Muscle layer of duodenum (tissue), 2 donors: ENCODE results near the gene NDST1.

Experiments
- H3K27ac ChIP-seq: one replicate; pipeline ENCODE4 v1.7.0; 2013; ENCODE audit warnings: mild to moderate bottlenecking, low read length
- H3K27me3 ChIP-seq: one replicate; pipeline ENCODE4 v1.7.0; 2013; ENCODE audit warnings: low read depth, mild to moderate bottlenecking, control low read depth, low read length
- H3K36me3 ChIP-seq, 2 donors: one replicate each; pipeline ENCODE4 v1.7.0; 2013; ENCODE audit warnings: low read length in 2 of 2, control low read depth in 1 of 2, mild to moderate bottlenecking in 1 of 2; ENCODE audit not compliant: insufficient read depth in 2 of 2, control insufficient read depth in 1 of 2
- H3K4me1 ChIP-seq, 2 donors: one replicate each; pipeline ENCODE4 v1.7.0; 2013; ENCODE audit warnings: low read length in 2 of 2, mild to moderate bottlenecking in 2 of 2, control low read depth in 1 of 2, moderate library complexity in 1 of 2; ENCODE audit not compliant: insufficient read depth in 2 of 2, control insufficient read depth in 1 of 2
- H3K4me3 ChIP-seq, 2 donors: one replicate each; pipeline ENCODE4 v1.7.0; 2013; ENCODE audit warnings: low read length in 2 of 2, low read depth in 1 of 2, mild to moderate bottlenecking in 1 of 2
- H3K9me3 ChIP-seq, 2 donors: one replicate each; pipeline ENCODE4 v1.7.0; 2013; ENCODE audit warnings: low read length in 2 of 2, control low read depth in 1 of 2, mild to moderate bottlenecking in 1 of 2; ENCODE audit not compliant: control insufficient read depth in 1 of 2
- donor health status: healthy.

NDST1 gene

DNA sequence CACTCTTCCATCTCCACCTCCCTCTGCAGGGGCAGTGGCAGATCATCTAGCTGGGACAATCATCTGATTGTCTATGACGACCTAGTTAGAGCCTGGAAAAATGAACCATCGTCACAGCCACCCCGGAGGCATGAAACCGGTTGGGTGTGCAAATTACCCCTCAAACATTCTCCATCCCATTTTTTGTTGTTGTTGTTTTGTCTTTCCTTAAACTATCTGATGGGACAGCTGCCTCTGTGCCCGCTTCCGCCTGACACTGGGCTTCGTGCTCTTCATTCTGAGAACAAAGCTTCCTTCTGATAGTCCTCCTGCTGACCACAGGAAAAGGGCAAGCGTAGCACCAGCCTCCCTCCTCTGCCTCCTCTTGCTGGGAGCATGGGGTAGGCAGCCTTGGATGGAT lies 7.0 kb upstream of the NDST1 start:
- Histone ChIP-seq H3K9me3 (no peaks in the 10 kb centered on the region), H3K36me3 (peaks cover 0 to 4% of the 10 kb centered on the region in 2 donors), H3K4me1 (peaks cover 33 to 85% of the 10 kb centered on the region in 2 donors), H3K27ac (no peak overlapping the region), H3K4me3 (no peak overlapping the region), H3K27me3 (no peaks in the 10 kb centered on the region)

DNA sequence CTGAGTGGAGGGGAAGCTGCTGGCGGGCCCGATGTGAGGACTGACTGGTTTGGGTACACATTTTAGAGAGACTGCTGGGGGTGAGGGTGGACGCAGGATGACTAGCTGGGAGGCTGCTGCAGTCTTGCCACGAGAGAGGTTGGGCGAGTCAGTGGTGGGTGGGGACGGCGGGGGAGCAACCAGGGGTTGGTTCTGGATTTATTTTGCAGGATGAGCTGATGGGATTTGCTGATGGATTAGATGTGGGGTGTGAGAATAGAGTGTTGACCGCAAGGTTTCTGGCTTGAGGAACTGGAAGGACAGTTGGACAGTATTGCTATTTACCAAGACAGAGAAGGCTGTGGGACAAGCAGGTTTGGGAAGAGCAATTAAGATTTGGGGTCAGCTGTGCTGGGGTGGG lies 5.8 kb upstream of the NDST1 start:
- Histone ChIP-seq H3K4me3 (no peak overlapping the region), H3K27me3 (no peaks in the 10 kb centered on the region), H3K27ac (no peak overlapping the region), H3K36me3 (peaks cover 0 to 4% of the 10 kb centered on the region in 2 donors), H3K9me3 (no peaks in the 10 kb centered on the region), H3K4me1 (peaks cover 39 to 89% of the 10 kb centered on the region in 2 donors)

DNA sequence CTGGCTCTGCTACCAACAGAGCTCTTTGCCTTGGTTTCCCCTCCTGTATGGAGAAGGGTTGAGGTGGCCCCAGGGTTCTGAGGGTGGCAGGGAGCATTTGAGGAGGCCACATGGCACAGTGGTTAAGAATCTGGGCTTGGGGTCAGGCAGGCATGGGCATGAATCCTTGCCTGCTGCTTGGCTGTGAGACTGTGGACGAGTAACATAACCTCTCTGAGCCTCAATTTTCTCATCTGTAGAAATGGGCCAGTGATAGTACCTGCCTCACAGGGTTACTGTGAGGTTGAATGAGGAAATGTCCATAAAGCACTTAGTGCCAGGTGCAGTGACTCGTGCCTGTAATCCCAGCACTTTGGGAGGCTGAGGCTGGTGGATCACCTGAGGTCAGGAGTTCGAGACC lies 5.1 kb upstream of the NDST1 start:
- H3K27ac ChIP-seq: no peak overlapping the region
- no peaks in the 10 kb centered on the region for H3K9me3 ChIP-seq
- peaks cover 0 to 2% of the 10 kb centered on the region in 2 donors for H3K36me3 ChIP-seq
- H3K4me1 ChIP-seq: peaks cover 44 to 89% of the 10 kb centered on the region in 2 donors
- no peaks in the 10 kb centered on the region for H3K27me3 ChIP-seq
- no peak overlapping the region for H3K4me3 ChIP-seq

DNA sequence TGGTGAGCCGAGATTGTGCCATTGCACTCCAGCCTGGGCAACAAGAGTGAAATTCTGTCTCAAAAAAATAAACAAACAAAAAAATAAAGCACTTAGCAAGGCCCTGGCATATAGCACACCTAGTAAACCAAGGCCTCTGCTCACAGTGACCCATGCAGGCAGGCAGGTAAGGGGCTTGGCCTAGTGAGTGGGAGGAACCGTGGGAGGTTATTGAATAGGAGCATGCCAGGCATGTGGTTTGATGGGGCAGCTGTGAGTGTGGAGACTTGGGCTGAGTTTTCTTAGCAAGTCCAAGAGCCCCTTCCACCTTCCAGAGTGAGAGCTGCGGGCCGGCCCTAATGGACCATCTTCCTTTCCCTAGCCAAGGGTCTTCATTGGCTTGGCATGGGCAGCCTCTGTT lies 4.5 kb upstream of the NDST1 start:
- Histone ChIP-seq H3K27me3 (no peaks in the 10 kb centered on the region), H3K36me3 (no peaks in the 10 kb centered on the region), H3K9me3 (no peaks in the 10 kb centered on the region), H3K27ac (no peak overlapping the region), H3K4me1 (peaks cover 39 to 89% of the 10 kb centered on the region in 2 donors), H3K4me3 (no peak overlapping the region)

DNA sequence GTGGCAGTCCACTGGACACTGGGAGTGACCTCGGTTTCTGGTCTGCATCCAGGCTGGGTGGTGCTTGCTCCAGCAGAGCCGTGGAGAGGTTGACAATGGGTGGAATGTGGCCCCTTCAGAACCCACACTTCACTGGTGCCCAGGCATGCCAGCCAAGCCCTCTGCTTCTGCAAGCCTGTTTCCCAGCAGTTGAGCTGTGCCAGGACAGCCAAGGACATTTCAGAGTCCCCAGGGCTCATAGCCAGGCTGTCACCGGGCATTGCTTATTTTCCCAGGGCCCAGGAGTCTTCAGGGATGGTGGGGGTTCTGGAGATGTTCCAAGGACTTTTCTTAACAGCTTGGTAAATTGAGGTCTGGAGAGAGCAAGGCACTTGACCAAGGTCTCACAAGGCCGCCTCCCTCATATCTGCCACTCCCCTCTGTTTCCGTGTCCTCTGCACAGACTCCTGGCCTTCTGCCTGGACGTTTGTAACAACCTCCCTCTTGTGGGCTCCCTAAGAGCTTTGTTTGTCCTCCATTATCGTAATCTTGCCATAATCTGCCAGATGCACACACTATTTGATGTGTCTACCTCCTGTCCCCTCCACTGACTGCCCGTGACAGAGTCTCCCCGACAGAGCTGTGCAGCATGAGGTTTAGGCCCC lies 3.8 kb upstream of the NDST1 start:
- Histone ChIP-seq H3K4me1 (peaks cover 39 to 89% of the 10 kb centered on the region in 2 donors), H3K9me3 (no peaks in the 10 kb centered on the region), H3K27me3 (no peaks in the 10 kb centered on the region), H3K4me3 (no peak overlapping the region), H3K27ac (peak overlapping the region; percentile 2), H3K36me3 (no peaks in the 10 kb centered on the region)

DNA sequence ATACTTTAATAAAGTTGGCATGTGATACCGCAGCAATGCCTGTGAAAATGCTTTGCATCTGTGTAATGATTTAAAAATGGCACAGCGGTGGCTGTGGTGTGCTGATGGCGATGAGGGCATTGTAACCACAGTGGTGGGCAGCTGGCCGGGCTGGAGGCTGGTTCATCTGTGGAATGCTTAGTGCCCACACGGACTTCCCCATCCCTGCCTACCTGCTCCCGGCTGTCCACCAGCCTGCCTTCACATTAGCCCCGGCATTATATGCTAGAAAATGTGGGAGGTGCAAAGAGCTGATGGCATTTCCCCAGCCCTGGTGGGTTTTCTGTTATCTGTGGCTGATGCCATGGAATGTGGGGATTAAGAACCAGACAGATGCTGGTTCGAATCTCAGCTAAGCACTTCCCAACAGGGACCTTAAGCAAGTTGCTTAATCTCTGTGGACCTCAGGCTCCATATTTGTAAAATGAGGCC lies 2.9 kb upstream of the NDST1 start:
- H3K4me1 ChIP-seq: peaks cover 36 to 81% of the 10 kb centered on the region in 2 donors

DNA sequence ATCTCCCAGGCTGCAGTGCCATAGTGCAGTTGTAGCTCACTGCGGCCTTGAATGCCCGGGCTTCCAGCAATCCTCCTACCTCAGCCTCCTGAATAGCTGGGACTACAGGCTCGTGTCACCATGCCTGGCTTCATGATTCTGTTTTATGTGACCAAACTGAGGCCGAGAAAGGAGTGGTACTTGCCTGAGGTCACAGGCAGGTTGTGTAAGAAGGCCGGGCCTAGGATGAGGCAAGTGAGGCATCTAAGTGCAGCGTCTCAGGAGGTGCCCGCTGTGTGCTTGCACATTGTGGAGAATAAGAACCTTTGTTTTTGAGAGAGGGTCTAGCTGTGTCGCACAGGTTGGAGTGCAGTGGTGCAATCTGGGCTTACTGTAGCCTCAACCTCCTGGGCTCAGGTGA lies 2.1 kb upstream of the NDST1 start:
- Histone ChIP-seq H3K4me1 (peaks cover 36 to 81% of the 10 kb centered on the region in 2 donors), H3K9me3 (no peaks in the 10 kb centered on the region)

More for the DNA sequence above, 2.9 kb upstream of the NDST1 start:
- Histone ChIP-seq H3K36me3 (no peaks in the 10 kb centered on the region), H3K27ac (no peak overlapping the region), H3K4me3 (no peak overlapping the region), H3K27me3 (no peaks in the 10 kb centered on the region), H3K9me3 (no peaks in the 10 kb centered on the region)

DNA sequence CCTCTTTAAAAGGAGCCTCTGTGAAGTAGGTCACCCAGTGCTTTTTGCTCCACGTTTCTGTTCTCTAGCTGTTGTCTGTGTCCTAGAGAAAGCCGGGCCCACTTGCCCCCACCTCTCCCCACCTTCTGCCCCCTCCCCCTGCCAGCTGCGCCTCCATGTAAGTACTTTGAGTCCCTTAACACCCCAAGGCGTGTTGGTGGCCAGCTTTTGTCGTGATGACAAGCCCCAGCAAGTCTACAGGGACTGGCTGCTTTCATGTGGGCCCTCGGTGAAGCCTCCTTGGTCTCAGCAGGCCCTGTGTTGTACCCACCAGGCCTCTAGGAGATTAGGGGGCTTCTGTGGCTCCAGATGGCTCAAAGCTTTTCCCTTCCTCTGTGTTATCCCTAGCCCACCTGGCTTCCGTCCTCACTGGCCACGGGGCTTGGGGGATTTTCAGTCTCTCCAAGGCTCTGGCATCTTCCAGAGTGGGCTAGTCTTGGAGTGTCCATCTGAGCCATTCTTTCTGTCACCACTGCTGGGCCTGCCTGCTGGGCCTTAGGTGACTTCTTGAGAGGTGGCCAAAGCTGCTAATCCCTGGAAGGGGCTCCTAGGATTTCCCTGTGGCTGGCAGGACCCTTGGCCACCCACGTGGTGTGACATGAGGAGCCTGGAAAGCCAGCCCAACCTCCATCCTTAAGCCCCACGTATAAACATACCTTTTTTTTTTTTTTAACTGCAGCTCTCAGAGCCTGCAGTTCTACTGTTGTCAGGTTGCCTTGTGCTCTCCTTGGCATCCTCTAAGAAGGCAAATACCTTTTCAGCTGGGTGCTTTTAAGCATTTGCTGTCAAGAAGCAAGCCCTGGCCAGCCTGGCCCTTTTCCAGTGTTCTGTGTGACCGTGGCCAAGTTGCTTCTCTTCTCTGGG lies 1.1 kb upstream of the NDST1 start:
- H3K36me3 ChIP-seq: no peaks in the 10 kb centered on the region
- peaks cover 46 to 82% of the 10 kb centered on the region in 2 donors for H3K4me1 ChIP-seq
- H3K27ac ChIP-seq: no peak overlapping the region
- no peaks in the 10 kb centered on the region for H3K9me3 ChIP-seq
- no peaks in the 10 kb centered on the region for H3K27me3 ChIP-seq
- H3K4me3 ChIP-seq: no peak overlapping the region

More for the DNA sequence above, 2.1 kb upstream of the NDST1 start:
- Histone ChIP-seq H3K36me3 (no peaks in the 10 kb centered on the region), H3K27me3 (no peaks in the 10 kb centered on the region), H3K27ac (no peak overlapping the region), H3K4me3 (no peak overlapping the region)

DNA sequence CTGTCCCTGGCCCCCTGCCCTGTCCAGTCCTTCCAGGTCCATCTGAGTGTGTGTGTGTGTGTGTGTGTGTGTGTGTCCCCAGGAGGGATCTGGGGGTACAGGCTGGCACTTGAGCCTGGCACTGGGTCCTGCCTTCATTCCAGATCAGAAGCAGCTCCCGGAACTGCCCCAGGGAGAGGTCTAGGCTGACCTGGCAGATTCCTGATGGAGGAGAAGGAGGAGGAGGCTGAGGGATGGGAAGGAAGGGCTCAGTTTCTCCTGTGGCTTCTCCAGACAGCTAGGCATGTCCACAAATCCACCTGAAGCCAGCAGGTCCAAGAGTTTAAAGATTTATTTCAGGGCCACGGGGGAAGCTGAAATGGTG lies 328 bp downstream of the NDST1 start:
- no peak overlapping the region for H3K27ac ChIP-seq
- no peaks in the 10 kb centered on the region for H3K9me3 ChIP-seq
- H3K27me3 ChIP-seq: no peaks in the 10 kb centered on the region
- no peaks in the 10 kb centered on the region for H3K36me3 ChIP-seq
- no peak overlapping the region for H3K4me3 ChIP-seq
- H3K4me1 ChIP-seq: peaks cover 48 to 89% of the 10 kb centered on the region in 2 donors

DNA sequence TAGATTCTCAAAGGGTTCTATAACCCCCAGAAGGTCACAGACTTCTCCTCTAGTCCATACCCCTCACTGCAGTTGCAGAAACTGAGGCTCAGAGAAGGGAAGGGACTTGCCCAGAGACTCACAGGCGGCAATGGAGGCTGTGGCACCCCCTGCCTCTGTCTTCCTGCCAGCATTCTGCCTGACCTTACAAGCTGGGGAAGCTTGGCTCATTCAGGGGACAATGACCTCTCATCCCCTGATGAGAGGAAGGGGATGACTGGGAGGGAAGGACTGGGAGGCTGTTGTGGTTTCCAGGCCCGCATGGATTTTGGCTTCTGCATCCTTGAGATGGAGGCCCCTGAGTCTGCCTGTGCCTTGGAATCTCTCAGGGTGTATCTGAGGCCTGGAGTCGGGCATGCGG lies 897 bp downstream of the NDST1 start:
- H3K4me3 ChIP-seq: no peak overlapping the region
- H3K27me3 ChIP-seq: no peaks in the 10 kb centered on the region
- H3K27ac ChIP-seq: no peak overlapping the region
- H3K4me1 ChIP-seq: peaks cover 46 to 89% of the 10 kb centered on the region in 2 donors
- H3K9me3 ChIP-seq: no peaks in the 10 kb centered on the region
- H3K36me3 ChIP-seq: no peaks in the 10 kb centered on the region

DNA sequence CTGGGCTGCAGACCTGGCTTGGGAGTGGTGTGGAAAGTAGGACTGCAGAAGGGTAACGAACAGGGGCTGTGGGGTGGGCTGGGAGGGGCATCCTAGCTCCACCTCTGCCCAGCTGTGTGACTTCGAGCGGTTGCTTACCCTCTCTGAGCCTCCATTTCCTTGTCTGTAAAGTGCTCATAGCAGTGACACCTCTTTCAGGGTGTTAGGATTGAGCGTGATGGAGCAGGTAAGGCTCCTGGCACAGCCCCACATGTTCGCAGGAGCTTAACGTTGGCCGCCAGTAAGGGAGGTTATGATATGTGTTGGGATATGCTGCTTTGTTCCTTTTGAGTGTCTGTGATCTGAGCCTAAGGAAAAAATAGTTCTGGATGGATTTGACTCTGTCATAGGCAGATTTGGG lies 2.1 kb downstream of the NDST1 start:
- H3K27ac ChIP-seq: peak overlapping the region; percentile 64
- H3K27me3 ChIP-seq: no peaks in the 10 kb centered on the region
- no peak overlapping the region for H3K4me3 ChIP-seq
- no peaks in the 10 kb centered on the region for H3K9me3 ChIP-seq
- no peaks in the 10 kb centered on the region for H3K36me3 ChIP-seq
- H3K4me1 ChIP-seq: peaks cover 41 to 84% of the 10 kb centered on the region in 2 donors
